ENCODE data around the gene TEAD4. TPM values are rescaled to one million over a fixed set of nuclear protein-coding genes. Genes with fewer than 3 reads are reported as not detected.

Gene TEAD4
- total RNA-seq, 1 experiment from 2014 or later: 43.2 TPM

DNA sequence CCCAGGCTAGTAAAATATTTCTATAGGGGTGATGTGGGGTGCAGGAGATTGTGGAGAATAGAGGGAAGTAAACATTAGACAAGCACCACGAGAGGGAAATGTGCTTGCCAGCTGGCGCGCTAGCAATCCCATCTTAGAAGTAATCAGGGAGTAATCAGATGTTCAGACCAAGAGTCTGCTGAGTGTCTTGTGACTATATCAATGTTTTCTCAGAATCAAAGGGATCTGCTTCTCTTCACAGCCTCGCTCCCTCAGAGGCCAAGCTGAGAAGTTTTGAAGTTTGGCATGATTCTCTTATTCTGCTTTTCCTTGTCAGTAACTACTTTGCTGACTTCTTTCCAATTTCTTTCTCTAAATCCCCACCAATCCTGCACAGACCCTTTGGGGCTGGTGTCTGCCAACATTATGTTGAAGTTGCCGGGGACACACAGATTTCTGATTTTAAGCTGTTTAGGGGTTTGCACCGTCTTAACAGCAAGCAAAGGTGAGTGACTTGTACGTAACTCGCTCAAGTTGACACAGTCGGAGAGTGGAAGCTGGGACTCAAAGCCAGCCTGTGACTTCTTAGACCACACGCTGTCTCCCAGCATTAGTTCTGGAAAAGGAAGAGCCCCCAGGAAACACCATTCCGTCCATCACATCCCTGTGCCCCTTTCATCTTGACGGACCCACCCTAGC is 96.0 kb downstream of the TEAD4 start (continued):
- no peak for TF ChIP-seq CBX3 (IDR thresholded peaks at IDR 0.05; ENCODE audit: low read depth)
- TF ChIP-seq TCF7L2 (IDR thresholded peaks at IDR 0.05; ENCODE audit: borderline replicate concordance, extremely low read depth, insufficient read depth, insufficient read length): no peak
- TF ChIP-seq, protein P1, sequence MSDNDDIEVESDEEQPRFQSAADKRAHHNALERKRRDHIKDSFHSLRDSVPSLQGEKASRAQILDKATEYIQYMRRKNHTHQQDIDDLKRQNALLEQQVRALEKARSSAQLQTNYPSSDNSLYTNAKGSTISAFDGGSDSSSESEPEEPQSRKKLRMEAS (IDR thresholded peaks at IDR 0.05): no peak
- TF ChIP-seq, protein P2, sequence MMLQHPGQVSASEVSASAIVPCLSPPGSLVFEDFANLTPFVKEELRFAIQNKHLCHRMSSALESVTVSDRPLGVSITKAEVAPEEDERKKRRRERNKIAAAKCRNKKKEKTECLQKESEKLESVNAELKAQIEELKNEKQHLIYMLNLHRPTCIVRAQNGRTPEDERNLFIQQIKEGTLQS (IDR thresholded peaks at IDR 0.05): no peak
- TF ChIP-seq, protein P3, sequence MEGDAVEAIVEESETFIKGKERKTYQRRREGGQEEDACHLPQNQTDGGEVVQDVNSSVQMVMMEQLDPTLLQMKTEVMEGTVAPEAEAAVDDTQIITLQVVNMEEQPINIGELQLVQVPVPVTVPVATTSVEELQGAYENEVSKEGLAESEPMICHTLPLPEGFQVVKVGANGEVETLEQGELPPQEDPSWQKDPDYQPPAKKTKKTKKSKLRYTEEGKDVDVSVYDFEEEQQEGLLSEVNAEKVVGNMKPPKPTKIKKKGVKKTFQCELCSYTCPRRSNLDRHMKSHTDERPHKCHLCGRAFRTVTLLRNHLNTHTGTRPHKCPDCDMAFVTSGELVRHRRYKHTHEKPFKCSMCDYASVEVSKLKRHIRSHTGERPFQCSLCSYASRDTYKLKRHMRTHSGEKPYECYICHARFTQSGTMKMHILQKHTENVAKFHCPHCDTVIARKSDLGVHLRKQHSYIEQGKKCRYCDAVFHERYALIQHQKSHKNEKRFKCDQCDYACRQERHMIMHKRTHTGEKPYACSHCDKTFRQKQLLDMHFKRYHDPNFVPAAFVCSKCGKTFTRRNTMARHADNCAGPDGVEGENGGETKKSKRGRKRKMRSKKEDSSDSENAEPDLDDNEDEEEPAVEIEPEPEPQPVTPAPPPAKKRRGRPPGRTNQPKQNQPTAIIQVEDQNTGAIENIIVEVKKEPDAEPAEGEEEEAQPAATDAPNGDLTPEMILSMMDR (IDR thresholded peaks at IDR 0.05 in 2 of 3, conservative IDR thresholded peaks at IDR 0.05 in 1 of 3; ENCODE audit: borderline replicate concordance in 1 of 3, insufficient read depth in 1 of 3, low read depth in 2 of 3, low read length in 2 of 3): no peak
- TF ChIP-seq ZFX (IDR thresholded peaks at IDR 0.05): no peak

DNA sequence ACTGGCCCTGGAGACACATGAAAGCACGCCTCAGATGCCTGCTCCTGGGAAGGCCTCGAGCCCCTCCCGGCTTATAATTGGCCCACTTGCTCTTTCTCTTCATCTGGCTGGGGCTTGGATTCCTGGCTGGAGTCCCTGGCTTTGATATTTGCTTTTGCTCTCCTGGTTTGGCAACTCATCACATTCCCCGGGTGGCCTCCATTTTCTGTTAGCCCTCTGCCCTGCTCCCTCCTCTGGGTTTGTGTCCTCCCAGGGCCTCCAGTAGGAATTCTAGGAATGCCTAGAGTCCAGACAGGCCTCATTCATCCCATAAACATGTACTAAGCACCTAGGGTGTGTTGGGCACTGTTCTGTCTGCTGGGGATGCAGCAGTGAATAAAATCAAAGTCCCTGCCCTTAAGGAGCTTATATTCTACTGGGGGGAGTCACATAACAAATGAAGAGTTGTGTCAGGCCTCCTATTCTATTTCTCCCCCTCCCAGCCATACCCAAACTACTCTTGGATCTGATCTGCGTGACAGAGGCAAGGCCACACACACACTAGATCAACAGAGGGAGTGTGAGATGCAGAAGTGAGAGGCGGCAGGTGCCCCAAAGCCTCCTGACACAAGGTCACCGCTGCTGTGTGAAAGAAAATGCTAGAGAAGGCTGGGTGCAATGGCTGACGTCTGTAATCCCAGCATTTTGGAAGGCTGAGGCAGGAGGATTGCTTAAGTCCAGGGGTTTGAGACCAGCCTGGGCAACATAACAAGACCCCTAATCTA is 96.7 kb downstream of the TEAD4 start:
- Histone ChIP-seq H3K27ac (ENCODE audit: low read depth, low read length) (no peak overlapping the region), H3K4me1 (ENCODE audit: control insufficient read depth in 1 of 2, insufficient read depth in 2 of 2, low read length in 2 of 2) (no peaks in the 10 kb centered on the region), H3K36me3 (ENCODE audit: control insufficient read depth in 1 of 2, insufficient read depth in 2 of 2, low read length in 2 of 2) (no peaks in the 10 kb centered on the region), H3K9ac (ENCODE audit: low read length) (no peak overlapping the region), H4K20me1 (ENCODE audit: insufficient read depth) (no peaks in the 10 kb centered on the region), H3K9me2 (ENCODE audit: insufficient read depth) (no peaks in the 10 kb centered on the region), H3K9me3 (ENCODE audit: control insufficient read depth in 1 of 2, insufficient read depth in 1 of 2, low read depth in 1 of 2, low read length in 2 of 2) (no peaks in the 10 kb centered on the region), H3K4me2 (ENCODE audit: low read length) (no peak overlapping the region), H3K4me3 (replicated peaks in 1 of 2; ENCODE audit: low read depth in 1 of 2, low read length in 2 of 2) (no peak overlapping the region), H2AFZ (ENCODE audit: low read depth, low read length, poor library complexity, severe bottlenecking) (no peak overlapping the region), H3K79me2 (ENCODE audit: insufficient read depth, low read length) (no peaks in the 10 kb centered on the region), H3K27me3 (ENCODE audit: insufficient read depth, low read length) (peaks cover 2% of the 10 kb centered on the region; the same call in 1 of the 2 replicates)
- ATAC-seq (no peak), DNase-seq (ENCODE audit: low read depth, low spot score) (no peak)
- intact Hi-C loops (cut with micrococcal nuclease): no loop called here
- ChIA-PET POLR2A (no interaction called here), CTCF (no interaction called here), RAD21 (ENCODE audit: low non-redundant PET in 1 of 2, low total read pairs in 2 of 2, uncharacterized antibody in 2 of 2, unreplicated experiment in 2 of 2) (no interaction called here)
- no TSS peak for BruUV-seq (replicated peaks)
- TF ChIP-seq FOSL1 (IDR thresholded peaks at IDR 0.05; ENCODE audit: low read depth) (no peak), ZNF274 (IDR thresholded peaks at IDR 0.05; ENCODE audit: low read depth, low read length) (no peak), SIN3A (IDR thresholded peaks at IDR 0.05; ENCODE audit: low read depth) (no peak), ZFX (IDR thresholded peaks at IDR 0.05) (no peak), EZH2 (IDR thresholded peaks at IDR 0.05) (no peak), POLR2AphosphoS5 (IDR thresholded peaks at IDR 0.05; ENCODE audit: low read depth, low read length) (no peak), EZH2phosphoT487 (IDR thresholded peaks at IDR 0.05; ENCODE audit: borderline replicate concordance) (no peak), TCF7L2 (IDR thresholded peaks at IDR 0.05; ENCODE audit: borderline replicate concordance, extremely low read depth, insufficient read depth, insufficient read length) (no peak), POLR2A (IDR thresholded peaks at IDR 0.05; ENCODE audit: borderline replicate concordance, extremely low read depth, insufficient read depth, insufficient read length) (no peak), YY1 (IDR thresholded peaks at IDR 0.05; ENCODE audit: extremely low read depth, insufficient replicate concordance, low read depth, low read length) (no peak)
- TF ChIP-seq, protein P1 (IDR thresholded peaks at IDR 0.05): no peak
- TF ChIP-seq, protein P2 (IDR thresholded peaks at IDR 0.05): no peak
- TF ChIP-seq, protein P3 (IDR thresholded peaks at IDR 0.05 in 2 of 3, conservative IDR thresholded peaks at IDR 0.05 in 1 of 3; ENCODE audit: borderline replicate concordance in 1 of 3, insufficient read depth in 1 of 3, low read depth in 2 of 3, low read length in 2 of 3): no peak
